ENCODE results near the gene VPS52.
A peak's percentile ranks its signal among the peaks of the same experiment; 100 is the strongest.

Gene VPS52

GRCh38 chr6:33212857-33213165 is 58.9 kb downstream of the VPS52 start:
- DNase-seq (ENCODE audit: low read depth in 2 of 2): peak in 1 of 2 donors; percentile 14
- H3K4me3 ChIP-seq (replicated peaks in 1 of 2; ENCODE audit: low read depth in 2 of 2, low read length in 2 of 2): peak overlapping the region; percentile 59 to 63
- no peak for TF ChIP-seq CTCF (IDR thresholded peaks at IDR 0.05; ENCODE audit: low read depth, low read length)

GRCh38 chr6:33211666-33212422 is 59.8 kb downstream of the VPS52 start:
- DNase-seq (ENCODE audit: low read depth in 2 of 2): no peak
- no peak overlapping the region for H3K4me3 ChIP-seq (replicated peaks in 1 of 2; ENCODE audit: low read depth in 2 of 2, low read length in 2 of 2)
- no peak for TF ChIP-seq CTCF (IDR thresholded peaks at IDR 0.05; ENCODE audit: low read depth, low read length)

- no peak overlapping the region for H3K4me3 ChIP-seq (replicated peaks in 1 of 2; ENCODE audit: low read depth in 2 of 2, low read length in 2 of 2)
- no peak for DNase-seq (ENCODE audit: low read depth in 2 of 2)
- TF ChIP-seq CTCF (IDR thresholded peaks at IDR 0.05; ENCODE audit: low read depth, low read length): no peak
Measured at GRCh38 chr6:33211136-33211535, 60.5 kb downstream of the VPS52 start.

- no peak overlapping the region for H3K4me3 ChIP-seq (replicated peaks in 1 of 2; ENCODE audit: low read depth in 2 of 2, low read length in 2 of 2)
- no peak for DNase-seq (ENCODE audit: low read depth in 2 of 2)
- no peak for TF ChIP-seq CTCF (IDR thresholded peaks at IDR 0.05; ENCODE audit: low read depth, low read length)
Measured at GRCh38 chr6:33209856-33210255, 61.8 kb downstream of the VPS52 start.

GRCh38 chr6:33208091-33208967 is 63.3 kb downstream of the VPS52 start, which contains the start of gene RING1:
TSS of gene RING1 (plus strand) at chr6:33208500. CDS start at chr6:33208823, 323 bp downstream.
- DNase-seq (ENCODE audit: low read depth in 2 of 2): peak; percentile 67 to 82
- TF ChIP-seq CTCF (IDR thresholded peaks at IDR 0.05; ENCODE audit: low read depth, low read length): no peak
- peak within 1 kb of the TSS; percentile 83 to 89 for H3K4me3 ChIP-seq (replicated peaks in 1 of 2; ENCODE audit: low read depth in 2 of 2, low read length in 2 of 2)

GRCh38 chr6:33207552-33208090 is 64.1 kb downstream of the VPS52 start:
- DNase-seq (ENCODE audit: low read depth in 2 of 2): peak; percentile 46 to 61
- TF ChIP-seq CTCF (IDR thresholded peaks at IDR 0.05; ENCODE audit: low read depth, low read length): no peak
- peak overlapping the region; percentile 83 to 89 for H3K4me3 ChIP-seq (replicated peaks in 1 of 2; ENCODE audit: low read depth in 2 of 2, low read length in 2 of 2)

All from cardiac fibroblast (primary cell).